ENCODE measurements around the gene USP13.
A peak's percentile ranks its signal among the peaks of the same experiment; 100 is the strongest.

DNA sequence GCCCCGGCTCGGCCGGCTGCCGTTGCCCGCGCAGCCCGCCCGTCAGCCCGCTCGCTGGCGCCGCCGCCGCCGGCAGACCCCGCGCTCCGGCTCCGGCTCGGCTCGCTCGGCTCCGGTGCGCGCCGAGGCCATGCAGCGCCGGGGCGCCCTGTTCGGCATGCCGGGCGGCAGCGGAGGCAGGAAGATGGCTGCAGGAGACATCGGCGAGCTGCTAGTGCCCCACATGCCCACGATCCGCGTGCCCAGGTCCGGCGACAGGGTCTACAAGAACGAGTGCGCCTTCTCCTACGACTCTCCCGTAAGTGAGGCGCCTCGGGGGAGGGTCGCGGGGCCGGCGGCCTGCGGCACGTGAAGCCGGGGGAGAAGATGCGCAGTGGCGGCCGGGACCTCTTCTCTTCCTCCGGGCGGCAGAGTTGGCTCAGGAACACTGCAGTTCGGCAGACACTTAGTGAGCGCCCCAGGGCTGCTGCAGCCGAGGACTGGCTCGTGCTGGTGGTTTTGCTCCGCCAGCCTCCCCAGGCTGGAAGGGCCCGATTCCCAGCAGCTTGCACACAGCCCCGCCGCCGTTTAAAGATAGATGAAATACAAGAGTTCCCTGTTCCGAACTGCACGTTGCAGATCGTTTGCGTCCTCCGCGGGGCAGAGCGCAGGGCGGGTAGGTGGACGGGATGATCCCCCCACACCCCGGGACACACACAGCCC, 407 bp downstream of the USP13 start:
- TF ChIP-seq, protein P1, sequence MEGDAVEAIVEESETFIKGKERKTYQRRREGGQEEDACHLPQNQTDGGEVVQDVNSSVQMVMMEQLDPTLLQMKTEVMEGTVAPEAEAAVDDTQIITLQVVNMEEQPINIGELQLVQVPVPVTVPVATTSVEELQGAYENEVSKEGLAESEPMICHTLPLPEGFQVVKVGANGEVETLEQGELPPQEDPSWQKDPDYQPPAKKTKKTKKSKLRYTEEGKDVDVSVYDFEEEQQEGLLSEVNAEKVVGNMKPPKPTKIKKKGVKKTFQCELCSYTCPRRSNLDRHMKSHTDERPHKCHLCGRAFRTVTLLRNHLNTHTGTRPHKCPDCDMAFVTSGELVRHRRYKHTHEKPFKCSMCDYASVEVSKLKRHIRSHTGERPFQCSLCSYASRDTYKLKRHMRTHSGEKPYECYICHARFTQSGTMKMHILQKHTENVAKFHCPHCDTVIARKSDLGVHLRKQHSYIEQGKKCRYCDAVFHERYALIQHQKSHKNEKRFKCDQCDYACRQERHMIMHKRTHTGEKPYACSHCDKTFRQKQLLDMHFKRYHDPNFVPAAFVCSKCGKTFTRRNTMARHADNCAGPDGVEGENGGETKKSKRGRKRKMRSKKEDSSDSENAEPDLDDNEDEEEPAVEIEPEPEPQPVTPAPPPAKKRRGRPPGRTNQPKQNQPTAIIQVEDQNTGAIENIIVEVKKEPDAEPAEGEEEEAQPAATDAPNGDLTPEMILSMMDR (IDR thresholded peaks at IDR 0.05): peak; percentile 37
- TF ChIP-seq POLR2AphosphoS5 (IDR thresholded peaks at IDR 0.05; ENCODE audit: low read depth, low read length) (no peak; the same call in 1 of the 2 replicates), SIN3A (IDR thresholded peaks at IDR 0.05; ENCODE audit: borderline replicate concordance, insufficient read depth, low read depth, low read length) (0 out of 2 replicates have a peak, but pooled peaks have one; percentile 83)
